Activated CD4-positive, CD25-positive, alpha-beta regulatory T cell treated with anti-CD3 and anti-CD28 coated beads, Interleukin-2, amount 50 U/mL, for 24 hours (primary cell): ENCODE results near the gene KCNJ6.
A peak's percentile ranks its signal among the peaks of the same experiment; 100 is the strongest.

Experiments
- ATAC-seq, 2 donors: fragments of 150-1000 bp; cut with Tn5 transposase; one replicate each; pipeline ENCODE4 v1.10.0; 2021; ENCODE audit warnings: mild to moderate bottlenecking in 1 of 2, moderate library complexity in 1 of 2

The KCNJ6 gene

GRCh38 chr21:37711836-37712568 is 204.3 kb downstream of the KCNJ6 start:
- ATAC-seq, result peak in 1 of 2 donors; percentile 49

GRCh38 chr21:37711286-37711829 is 204.9 kb downstream of the KCNJ6 start:
- ATAC-seq, result no peak

GRCh38 chr21:37710546-37711285 is 205.5 kb downstream of the KCNJ6 start:
- no peak for ATAC-seq

GRCh38 chr21:37704751-37705150 is 211.5 kb downstream of the KCNJ6 start:
- no peak for ATAC-seq

DNA sequence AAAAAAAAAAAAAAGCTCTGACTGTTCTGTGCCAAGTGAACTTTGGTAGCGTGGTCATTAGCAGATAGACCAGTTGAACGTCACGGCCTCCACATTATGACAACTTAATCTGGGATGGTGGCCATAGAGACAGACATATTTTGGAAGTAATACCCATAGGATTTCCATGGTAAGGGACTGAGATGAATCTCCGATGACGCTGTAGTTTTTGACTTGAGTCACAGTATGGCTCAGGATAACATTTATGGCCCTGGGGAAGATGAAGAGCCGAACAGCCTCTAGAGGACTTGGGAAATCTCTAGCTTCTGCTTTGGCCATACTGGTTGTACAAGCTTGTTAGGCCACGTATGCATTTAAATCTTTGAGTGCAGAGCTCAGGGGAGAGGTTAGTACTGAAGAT is 214.0 kb downstream of the KCNJ6 start:
- ATAC-seq, result no peak

DNA sequence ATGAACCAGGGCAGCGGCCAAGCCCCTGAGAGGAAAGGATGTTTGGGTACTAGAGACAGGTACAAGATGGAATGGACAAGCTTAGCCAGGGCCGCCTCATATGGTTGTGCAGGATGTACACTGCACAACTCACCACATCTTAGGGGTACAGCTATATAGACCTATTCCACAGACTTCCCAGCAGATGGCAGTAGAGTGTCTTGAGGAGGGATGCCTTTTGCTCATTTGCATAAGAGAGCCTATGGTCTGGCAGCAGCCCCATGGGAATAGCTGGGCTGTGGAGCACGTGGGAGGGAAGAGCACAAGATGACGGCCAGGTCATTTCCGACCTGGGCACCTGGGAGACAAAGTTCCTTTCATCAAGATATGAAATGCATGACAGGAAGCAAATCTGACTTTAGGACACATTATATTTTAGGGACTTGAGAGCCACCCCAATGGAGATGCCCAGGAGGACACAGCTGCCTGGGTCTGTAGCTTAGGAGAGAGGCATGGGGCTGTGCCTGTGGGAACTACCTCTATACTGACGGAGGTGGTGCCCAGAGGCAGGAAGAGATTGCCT is 215.5 kb downstream of the KCNJ6 start:
- ATAC-seq, result peak; percentile 41 to 55

DNA sequence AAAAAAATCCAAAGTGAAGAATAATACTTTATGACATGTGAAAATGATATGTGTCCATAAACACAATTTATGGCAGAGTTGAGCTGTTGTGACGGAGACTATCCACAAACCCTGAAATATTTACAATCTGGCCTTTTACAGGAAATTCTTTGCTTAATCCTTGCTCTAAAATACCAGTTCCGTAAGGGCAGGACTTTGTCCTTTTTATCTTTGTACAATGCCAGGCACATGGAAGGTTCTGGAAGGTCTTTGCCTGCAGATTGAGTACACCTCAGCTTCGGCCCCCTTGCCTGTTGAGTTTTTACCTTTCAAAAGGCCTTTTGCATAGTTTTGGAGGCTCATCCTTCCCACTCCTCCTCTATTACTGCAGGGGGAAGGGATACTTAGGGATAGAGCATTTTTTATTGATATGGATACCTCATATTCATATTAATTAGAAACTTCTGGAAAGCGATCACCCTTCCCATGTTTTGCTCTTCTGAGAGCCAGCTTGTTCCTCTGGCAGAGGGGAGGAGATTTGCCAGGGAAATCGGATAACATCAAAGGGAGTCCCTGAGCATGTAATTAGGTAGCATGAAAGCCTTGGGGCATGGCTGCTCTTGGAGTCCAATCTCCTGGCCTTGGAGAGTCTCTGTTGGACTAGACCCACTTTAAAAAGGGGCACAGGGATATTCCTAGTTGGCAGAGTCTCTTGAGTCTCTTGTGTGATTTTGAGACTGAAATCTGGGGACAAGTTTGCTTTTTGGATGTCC is 217.1 kb downstream of the KCNJ6 start:
- no peak for ATAC-seq

- no peak for ATAC-seq
These were observed 219.3 kb downstream of the KCNJ6 start for GRCh38 chr21:37696936-37697335.

DNA sequence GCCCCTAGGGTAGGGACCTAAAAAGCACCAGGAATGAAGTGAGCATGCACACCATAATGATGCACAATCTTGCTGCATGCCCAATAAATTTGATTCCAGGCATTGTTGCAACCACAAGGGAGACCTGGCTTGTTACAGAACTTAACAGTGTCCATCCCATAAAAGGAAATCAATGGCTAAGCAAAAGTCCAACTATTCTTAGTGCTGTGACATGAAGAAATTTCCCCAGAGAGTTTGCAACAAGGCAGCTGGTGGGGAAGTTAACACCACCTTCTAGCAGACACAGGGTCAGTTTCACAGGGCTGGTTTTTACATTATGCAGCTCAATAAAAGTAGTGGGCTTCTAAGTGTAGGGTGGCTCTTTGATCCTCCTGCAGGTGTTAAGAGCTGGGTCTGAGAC is 221.1 kb downstream of the KCNJ6 start:
- no peak for ATAC-seq

DNA sequence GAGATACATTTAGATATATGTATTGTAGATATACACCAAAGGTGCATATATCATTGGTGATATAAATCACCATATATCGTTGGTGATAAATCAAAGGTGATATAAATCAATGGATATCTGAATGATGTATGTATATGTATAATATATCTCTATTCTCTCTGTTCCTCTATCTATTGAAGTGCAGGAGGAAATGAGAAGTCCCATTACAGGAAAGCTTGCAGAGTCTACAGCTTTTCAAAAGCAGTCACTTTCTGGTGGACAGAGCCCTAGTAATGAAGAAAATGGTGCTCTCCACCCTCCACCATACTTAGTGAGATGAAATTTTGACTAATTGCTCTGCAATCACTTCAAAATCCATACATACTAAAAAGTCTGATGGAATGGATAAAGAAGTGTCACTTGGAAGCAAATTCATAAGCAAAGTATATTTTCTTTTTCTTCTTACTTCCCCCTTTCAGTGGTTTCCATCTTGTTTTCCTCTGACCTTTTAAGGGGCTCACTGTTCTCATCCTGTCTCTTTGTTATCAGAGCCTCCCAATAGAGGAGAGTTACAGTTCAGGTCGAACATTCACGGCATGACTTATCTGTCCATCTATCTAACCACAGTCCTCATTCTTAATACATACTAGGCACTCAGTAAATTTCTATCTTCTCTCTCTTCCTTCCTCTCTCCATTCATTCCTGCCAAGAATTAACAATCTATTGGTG is 227.2 kb downstream of the KCNJ6 start:
- no peak for ATAC-seq

- ATAC-seq, result no peak
These were observed 229.1 kb downstream of the KCNJ6 start for GRCh38 chr21:37686991-37687810.

DNA sequence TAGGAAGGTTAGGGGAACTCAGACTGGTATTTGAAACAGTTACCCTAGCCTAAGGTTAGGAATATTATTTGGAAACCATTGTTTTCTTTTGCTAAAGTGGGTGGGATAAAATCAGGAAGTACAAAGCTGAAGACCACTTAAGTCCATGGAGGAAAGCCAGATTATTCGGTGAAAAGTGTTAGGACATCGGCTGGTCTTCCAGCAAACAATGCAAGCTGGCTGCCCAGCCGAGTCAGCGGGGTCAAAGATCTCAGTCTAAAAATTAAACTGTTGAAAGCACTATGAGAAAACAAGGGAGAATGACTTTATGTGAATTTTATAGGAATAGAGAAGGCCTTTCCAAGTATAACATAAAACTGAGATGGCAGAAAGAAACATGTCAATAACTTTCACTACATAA is 231.7 kb downstream of the KCNJ6 start:
- no peak for ATAC-seq

GRCh38 chr21:37684115-37684493 is 232.2 kb downstream of the KCNJ6 start:
- no peak for ATAC-seq

- ATAC-seq, result no peak
These were observed 232.7 kb downstream of the KCNJ6 start for GRCh38 chr21:37683396-37684114.

DNA sequence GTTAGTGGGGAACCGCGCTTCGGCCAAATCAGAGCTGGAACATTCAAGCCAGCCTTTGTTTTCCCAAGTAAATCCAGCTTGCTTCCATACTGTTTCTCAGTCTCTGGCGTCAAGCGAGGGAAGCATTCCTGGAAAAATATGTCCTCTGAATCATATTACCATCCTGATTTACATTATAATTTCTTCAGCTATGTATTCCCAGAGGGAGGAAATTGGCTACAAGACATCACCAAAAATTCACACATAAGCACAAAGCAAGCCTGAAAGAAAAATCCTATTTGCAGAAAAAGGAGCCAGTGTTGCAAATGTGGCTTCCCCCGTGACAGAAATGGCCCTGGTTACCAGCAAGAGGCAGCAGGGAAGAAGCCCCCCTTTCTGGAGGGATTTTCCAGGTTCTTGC is 233.3 kb downstream of the KCNJ6 start:
- no peak for ATAC-seq

DNA sequence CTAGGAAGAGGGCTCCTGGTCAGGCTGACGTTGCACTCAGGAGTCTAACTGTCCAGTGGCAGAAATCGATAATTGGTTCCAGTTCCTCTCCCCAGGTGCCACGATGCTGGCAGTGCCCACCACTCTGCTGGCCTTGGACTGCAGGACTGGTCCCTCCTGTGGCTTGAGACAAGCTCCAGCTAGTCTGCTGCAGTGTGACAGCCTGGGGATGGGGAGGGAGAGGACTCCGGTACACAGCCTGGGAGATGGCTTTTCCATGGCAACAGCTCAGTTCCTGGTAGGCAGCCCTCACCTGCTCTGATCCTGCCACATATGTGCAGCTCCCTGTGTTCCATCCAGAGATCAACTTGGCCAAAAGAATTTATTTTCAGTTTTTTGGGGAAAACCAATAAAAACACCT is 239.3 kb downstream of the KCNJ6 start:
- no peak for ATAC-seq

DNA sequence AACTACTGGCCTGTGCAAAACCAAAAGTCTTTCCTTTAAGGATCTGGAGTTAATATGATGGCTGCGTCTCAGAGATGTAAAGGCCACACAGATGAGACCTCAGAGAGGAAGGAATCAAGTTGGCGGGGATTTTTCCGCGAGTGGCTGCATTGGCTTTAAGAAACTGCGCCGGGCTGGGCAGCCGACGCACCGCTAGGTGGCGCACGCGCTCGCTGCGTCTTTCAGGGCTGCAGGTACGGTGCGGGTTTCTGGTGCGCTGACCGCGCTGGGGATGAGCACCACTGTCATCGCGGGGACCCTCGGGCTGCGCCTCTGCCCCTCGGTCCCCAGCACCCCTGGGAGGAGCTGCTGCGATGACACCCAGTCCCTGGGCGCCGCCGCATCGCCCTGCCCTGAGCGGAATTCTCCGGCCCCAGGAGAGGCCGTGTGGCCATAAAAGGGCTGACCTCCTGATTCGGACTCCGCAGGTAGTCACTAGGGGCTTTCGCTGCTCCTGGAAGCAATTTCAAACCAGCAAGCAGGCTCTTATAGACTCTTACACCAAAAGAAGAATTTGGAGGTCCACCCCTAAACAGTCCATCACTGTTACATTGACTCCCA is 241.0 kb downstream of the KCNJ6 start:
- peak in 1 of 2 donors; percentile 36 for ATAC-seq

DNA sequence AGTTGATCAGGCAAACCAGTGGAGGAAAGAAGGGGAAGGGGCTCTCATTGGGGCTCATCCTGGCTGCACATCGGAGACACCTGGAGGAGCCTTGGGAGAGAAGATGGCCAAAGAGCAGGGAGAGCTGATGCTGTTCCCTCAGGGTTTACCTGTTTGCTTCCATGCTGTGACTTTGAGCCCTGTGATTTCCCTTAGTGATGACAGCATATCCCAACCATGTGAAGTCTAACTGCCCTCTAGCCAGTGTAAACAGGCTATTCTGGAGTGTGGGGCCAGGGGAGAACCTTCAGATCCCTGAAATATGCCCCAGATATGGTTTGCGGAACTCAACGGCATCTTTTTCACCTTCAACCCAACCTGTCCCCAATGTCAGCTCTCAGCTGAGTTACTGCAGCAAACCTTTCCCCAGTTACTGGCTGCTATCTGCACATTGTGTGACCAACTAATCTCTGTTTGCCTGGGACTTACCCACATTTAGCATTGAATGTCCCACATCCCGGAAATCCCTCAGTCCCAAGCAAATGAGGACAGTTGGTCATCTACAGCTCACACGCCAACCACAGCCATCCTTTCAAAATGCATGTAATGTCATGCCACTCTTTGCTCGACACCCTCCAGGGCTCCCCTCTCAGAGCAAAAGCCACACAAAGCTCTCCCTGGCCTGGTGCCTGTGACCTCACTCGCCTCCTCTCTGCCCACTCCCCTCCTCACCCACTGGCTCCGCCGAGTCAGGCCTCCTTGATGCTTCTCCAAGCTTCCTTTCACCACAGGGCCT is 242.3 kb downstream of the KCNJ6 start:
- ATAC-seq, result no peak

GRCh38 chr21:37671381-37671780 is 244.9 kb downstream of the KCNJ6 start:
- ATAC-seq, result no peak

DNA sequence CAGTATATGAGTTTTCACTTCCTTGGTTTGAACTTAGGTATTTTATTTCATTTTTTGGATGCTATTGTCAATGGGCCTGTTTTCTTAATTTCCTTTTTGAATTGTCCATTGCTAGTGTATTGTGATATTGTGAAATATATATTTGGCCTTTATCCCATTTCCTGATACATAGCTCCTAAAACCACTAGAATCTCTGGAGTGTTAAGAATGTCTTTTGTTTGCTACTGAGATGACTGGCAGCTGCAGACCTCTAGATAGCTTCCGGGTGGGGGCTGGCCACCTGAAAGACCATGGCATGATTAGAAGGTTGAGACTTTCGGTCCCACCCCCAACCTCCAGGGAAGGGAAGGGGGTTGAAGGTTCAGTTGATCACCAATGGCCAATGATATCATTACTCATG is 245.4 kb downstream of the KCNJ6 start:
- no peak for ATAC-seq
